Measurements from ENCODE around the gene OGN. TPM values are rescaled to one million over a fixed set of nuclear protein-coding genes. Genes with fewer than 3 reads are reported as not detected.

Gene OGN
- total RNA-seq, 1 experiment from 2014 or later = 0.95 TPM

GRCh38 chr9:92349771-92350739 lies 54.3 kb downstream of the OGN start:
- ChIA-PET POLR2A (ENCODE audit: low non-redundant PET) (no interaction called here), CTCF (no interaction called here)
- peak; percentile 13 for DNase-seq (ENCODE audit: low spot score)
- Histone ChIP-seq H3K9me3 (ENCODE audit: low read depth, low read length, poor library complexity, severe bottlenecking) (no peaks in the 10 kb centered on the region), H3K4me1 (ENCODE audit: insufficient read depth, low read length, poor library complexity, severe bottlenecking) (peaks cover 14% of the 10 kb centered on the region), H3K27ac (ENCODE audit: low read depth, low read length, poor library complexity, severe bottlenecking) (peak overlapping the region; percentile 8), H3K27me3 (replicated peaks; ENCODE audit: insufficient read depth, low read depth, low read length, poor library complexity) (no peaks in the 10 kb centered on the region), H3K36me3 (ENCODE audit: insufficient read depth, low read length, poor library complexity, severe bottlenecking) (peaks cover 5% of the 10 kb centered on the region), H3K4me3 (ENCODE audit: low read depth, low read length, poor library complexity, severe bottlenecking) (no peak overlapping the region)
- BruUV-seq (replicated peaks) = no TSS peak
- TF ChIP-seq CTCF (conservative IDR thresholded peaks at IDR 0.05; ENCODE audit: low read depth, low read length) (no peak), EZH2 (IDR thresholded peaks at IDR 0.05; ENCODE audit: borderline replicate concordance, low read depth, low read length, poor library complexity, severe bottlenecking) (no peak)
- intact Hi-C loops (cut with micrococcal nuclease; ENCODE audit: unreplicated experiment) = no loop called here

- intact Hi-C loops (cut with micrococcal nuclease; ENCODE audit: unreplicated experiment) = no loop called here
- Histone ChIP-seq H3K36me3 (ENCODE audit: insufficient read depth, low read length, poor library complexity, severe bottlenecking) (peaks cover 5% of the 10 kb centered on the region), H3K4me3 (ENCODE audit: low read depth, low read length, poor library complexity, severe bottlenecking) (no peak overlapping the region), H3K9me3 (ENCODE audit: low read depth, low read length, poor library complexity, severe bottlenecking) (no peaks in the 10 kb centered on the region), H3K4me1 (ENCODE audit: insufficient read depth, low read length, poor library complexity, severe bottlenecking) (peaks cover 9% of the 10 kb centered on the region), H3K27ac (ENCODE audit: low read depth, low read length, poor library complexity, severe bottlenecking) (no peak overlapping the region), H3K27me3 (replicated peaks; ENCODE audit: insufficient read depth, low read depth, low read length, poor library complexity) (no peaks in the 10 kb centered on the region)
- TF ChIP-seq EZH2 (IDR thresholded peaks at IDR 0.05; ENCODE audit: borderline replicate concordance, low read depth, low read length, poor library complexity, severe bottlenecking) (no peak), CTCF (conservative IDR thresholded peaks at IDR 0.05; ENCODE audit: low read depth, low read length) (no peak)
- ChIA-PET POLR2A (ENCODE audit: low non-redundant PET) (no interaction called here), CTCF (no interaction called here)
- DNase-seq (ENCODE audit: low spot score) = no peak
- no TSS peak for BruUV-seq (replicated peaks)
Observed at GRCh38 chr9:92345582-92345981, 58.8 kb downstream of the OGN start.

GRCh38 chr9:92342825-92343488 lies 61.4 kb downstream of the OGN start:
- TF ChIP-seq EZH2 (IDR thresholded peaks at IDR 0.05; ENCODE audit: borderline replicate concordance, low read depth, low read length, poor library complexity, severe bottlenecking) (no peak), CTCF (conservative IDR thresholded peaks at IDR 0.05; ENCODE audit: low read depth, low read length) (peak; percentile 46; the same call in 1 of the 2 replicates)
- Histone ChIP-seq H3K4me1 (ENCODE audit: insufficient read depth, low read length, poor library complexity, severe bottlenecking) (no peaks in the 10 kb centered on the region), H3K36me3 (ENCODE audit: insufficient read depth, low read length, poor library complexity, severe bottlenecking) (peaks cover 10% of the 10 kb centered on the region), H3K27me3 (replicated peaks; ENCODE audit: insufficient read depth, low read depth, low read length, poor library complexity) (no peaks in the 10 kb centered on the region), H3K4me3 (ENCODE audit: low read depth, low read length, poor library complexity, severe bottlenecking) (no peak overlapping the region), H3K27ac (ENCODE audit: low read depth, low read length, poor library complexity, severe bottlenecking) (no peak overlapping the region), H3K9me3 (ENCODE audit: low read depth, low read length, poor library complexity, severe bottlenecking) (no peaks in the 10 kb centered on the region)
- no TSS peak for BruUV-seq (replicated peaks)
- POLR2A ChIA-PET (ENCODE audit: low non-redundant PET) = no interaction called here
- no peak for DNase-seq (ENCODE audit: low spot score)
- intact Hi-C loops (cut with micrococcal nuclease; ENCODE audit: unreplicated experiment) = loop anchor here (5.0 kb wide), 2 partner anchors 99 to 289 kb away; no protein-coding TSS in a partner anchor
- CTCF ChIA-PET = interaction anchor here (0.8 to 1.3 kb wide), 2 partner anchors 113 to 291 kb away, joined by 3 to 4 read pairs; no protein-coding TSS in a partner anchor
